GM12872 (cell line): ENCODE results near the gene SND1.

Experiments
- CTCF ChIP-seq: IDR thresholded peaks from 3 replicates; pipeline ENCODE4 v1.5.1; 2011; ENCODE audit warnings: low read depth, mild to moderate bottlenecking, low read length, moderate library complexity; ENCODE audit not compliant: insufficient read depth

Gene SND1

GRCh38 chr7:127653396-127653795, 1.4 kb downstream of the SND1 start:
- TF ChIP-seq CTCF = no peak

GRCh38 chr7:127654404-127655394, 2.7 kb downstream of the SND1 start:
- peak; percentile 21; the same call in 1 of the 3 replicates for TF ChIP-seq CTCF

GRCh38 chr7:127655720-127656119, 3.7 kb downstream of the SND1 start:
- no peak for TF ChIP-seq CTCF

GRCh38 chr7:127657500-127657899, 5.5 kb downstream of the SND1 start:
- no peak for TF ChIP-seq CTCF

- TF ChIP-seq CTCF = no peak
Observed at GRCh38 chr7:127658970-127659630, 7.1 kb downstream of the SND1 start.

- no peak for TF ChIP-seq CTCF
Observed at GRCh38 chr7:127665922-127666321, 13.9 kb downstream of the SND1 start.

- TF ChIP-seq CTCF = no peak
Observed at GRCh38 chr7:127666602-127667001, 14.6 kb downstream of the SND1 start.
